Gastrocnemius medialis (tissue), 4 donors: ENCODE measurements around the gene TENM3.

Experiments
- CTCF ChIP-seq, 5 experiments: fragments of 450-650 bp in 3 of 5; fragments of 200-600 bp in 2 of 5; sonication (generic) in 2 of 5; IDR thresholded peaks in 4 of 5; conservative IDR thresholded peaks in 1 of 5; 1 replicate in 4 of 5; 2 replicates in 1 of 5; pipeline ENCODE4 v1.5.1; 2016 to 2019; ENCODE audit warnings: antibody characterized with exemption in 5 of 5, mild to moderate bottlenecking in 3 of 5, moderate library complexity in 3 of 5
- POLR2A ChIP-seq, 2 donors: fragments of 450-650 bp; IDR thresholded peaks; one replicate each; pipeline ENCODE4 v1.6.1; 2017; ENCODE audit warnings: antibody characterized with exemption in 2 of 2, mild to moderate bottlenecking in 2 of 2, moderate library complexity in 2 of 2

GRCh38 chr4:182510836-182511235 lies 267.6 kb downstream of the TENM3 start:
- TF ChIP-seq CTCF (IDR thresholded peaks at IDR 0.05 in 4 of 5, conservative IDR thresholded peaks at IDR 0.05 in 1 of 5) (no peak), POLR2A (IDR thresholded peaks at IDR 0.05) (no peak)
